SK-N-SH treated with all-trans-retinoic acid at 6 μM for 48 hours (cell line): ENCODE results near the gene ACSM3.

Experiments used
- ATAC-seq: fragments of 200-7000 bp; cut with Tn5 transposase; 3 replicates; pipeline ENCODE4 v1.9.1; 2020; ENCODE audit warnings: mild to moderate bottlenecking, moderate library complexity
- ARNTL ChIP-seq: fragments of 450-650 bp; formaldehyde crosslinking; IDR thresholded peaks from 2 replicates; pipeline ENCODE4 v1.5.0; 2020; ENCODE audit warnings: low read depth, mild to moderate bottlenecking, moderate library complexity, borderline replicate concordance
- ESRRG ChIP-seq: fragments of 250-450 bp; sonication (Bioruptor Pico); IDR thresholded peaks from 2 replicates; pipeline ENCODE4 v1.6.1; 2021; ENCODE audit warnings: mild to moderate bottlenecking
- OSR1 ChIP-seq: fragments of 250-450 bp; sonication (Bioruptor Pico); IDR thresholded peaks from 2 replicates; pipeline ENCODE4 v1.8.0; 2022; ENCODE audit warnings: moderate library complexity, mild to moderate bottlenecking, inconsistent platforms
- PATZ1 ChIP-seq: fragments of 250-450 bp; sonication (Bioruptor Pico); IDR thresholded peaks from 2 replicates; pipeline ENCODE4 v1.8.0; 2020; ENCODE audit warnings: mild to moderate bottlenecking, moderate library complexity, borderline replicate concordance
- PPARA ChIP-seq: fragments of 250-450 bp; sonication (Bioruptor Pico); IDR thresholded peaks from 2 replicates; pipeline ENCODE4 v1.5.0; 2020; ENCODE audit warnings: mild to moderate bottlenecking, borderline replicate concordance
- RARB ChIP-seq: fragments of 250-450 bp; sonication (Bioruptor Pico); IDR thresholded peaks from 2 replicates; pipeline ENCODE4 v1.8.0; 2021; ENCODE audit warnings: mild to moderate bottlenecking, moderate library complexity
- TCF4 ChIP-seq: fragments of 250-450 bp; sonication (Bioruptor Pico); IDR thresholded peaks from 2 replicates; pipeline ENCODE4 v1.8.0; 2021; ENCODE audit warnings: mild to moderate bottlenecking, moderate library complexity, borderline replicate concordance
- ZC3H10 ChIP-seq: fragments of 250-450 bp; sonication (Bioruptor Pico); IDR thresholded peaks from 2 replicates; pipeline ENCODE4 v1.5.1; 2021; ENCODE audit warnings: mild to moderate bottlenecking, moderate library complexity
- ZFP3 ChIP-seq: fragments of 250-450 bp; sonication (Bioruptor Pico); IDR thresholded peaks from 2 replicates; pipeline ENCODE4 v1.5.0; 2020; ENCODE audit warnings: mild to moderate bottlenecking, moderate library complexity
- ZFP30 ChIP-seq: fragments of 450-650 bp; formaldehyde crosslinking; IDR thresholded peaks from 2 replicates; pipeline ENCODE4 v1.5.0; 2022; ENCODE audit warnings: mild to moderate bottlenecking, moderate library complexity
- ZNF565 ChIP-seq: fragments of 450-650 bp; formaldehyde crosslinking; conservative IDR thresholded peaks from 2 replicates; pipeline ENCODE4 v1.5.0; 2020; ENCODE audit warnings: low read depth, mild to moderate bottlenecking, moderate library complexity
- ZNF70 ChIP-seq: fragments of 450-650 bp; formaldehyde crosslinking; IDR thresholded peaks from 2 replicates; pipeline ENCODE4 v1.5.0; 2020; ENCODE audit warnings: mild to moderate bottlenecking, moderate library complexity

Gene ACSM3

GRCh38 chr16:20846551-20846950, 82.7 kb downstream of the ACSM3 start:
- TF ChIP-seq TCF4 (CRISPR knock-in tag): no peak
- no peak for TF ChIP-seq ZNF70
- no peak for TF ChIP-seq ESRRG (CRISPR knock-in tag)
- no peak for TF ChIP-seq ARNTL (CRISPR knock-in tag)
- no peak for TF ChIP-seq PATZ1 (CRISPR knock-in tag)
- TF ChIP-seq ZFP30 (CRISPR knock-in tag): no peak
- no peak for TF ChIP-seq ZFP3 (CRISPR knock-in tag)
- TF ChIP-seq OSR1 (CRISPR knock-in tag): no peak
- TF ChIP-seq PPARA (CRISPR knock-in tag): no peak
- no peak for TF ChIP-seq ZNF565 (CRISPR knock-in tag)
- TF ChIP-seq ZC3H10: no peak
- TF ChIP-seq RARB (CRISPR knock-in tag): no peak
- ATAC-seq: no peak
